Psoas muscle (tissue), 8 donors: Measurements from ENCODE around the gene PLXNA4. TPM values are rescaled to one million over a fixed set of nuclear protein-coding genes. Genes with fewer than 3 reads are reported as not detected.
A peak's percentile ranks its signal among the peaks of the same experiment; 100 is the strongest.

Experiments used
- ATAC-seq, 4 donors: fragments of 200-7000 bp; cut with Tn5 transposase; one replicate each; pipeline ENCODE4 v1.9.1; 2020; ENCODE audit warnings: moderate library complexity in 3 of 4, mild to moderate bottlenecking in 2 of 4
- DNase-seq, 2 donors: peaks; one replicate each; pipeline ENCODE4 v3.0.0-alpha.2; 2020
- H3K27ac ChIP-seq: fragments of 200-600 bp; one replicate; pipeline ENCODE4 v1.8.0; 2022
- H3K27me3 ChIP-seq, 3 donors: fragments of 200-600 bp in 1 of 3; one replicate each; pipeline versions ENCODE4 v1.6.1 to v1.8.0; 2013 to 2022; ENCODE audit warnings: low read length in 2 of 3, mild to moderate bottlenecking in 2 of 3, moderate library complexity in 1 of 3; ENCODE audit not compliant: insufficient read depth in 3 of 3
- H3K36me3 ChIP-seq, 2 donors: fragments of 200-600 bp in 1 of 2; one replicate each; pipeline versions ENCODE4 v1.6.1 to v1.8.0; 2013 to 2022; ENCODE audit warnings: low read depth in 1 of 2, mild to moderate bottlenecking in 1 of 2, moderate library complexity in 1 of 2; ENCODE audit not compliant: insufficient read depth in 1 of 2
- H3K4me1 ChIP-seq: fragments of 200-600 bp; one replicate; pipeline ENCODE4 v1.8.0; 2022
- H3K4me3 ChIP-seq: fragments of 200-600 bp; one replicate; pipeline ENCODE4 v1.8.0; 2022; ENCODE audit warnings: mild to moderate bottlenecking
- H3K9me3 ChIP-seq: fragments of 200-600 bp; one replicate; pipeline ENCODE4 v1.8.0; 2022
- WGBS, 3 donors: extraction: QIAGEN DNeasy Blood & Tissue Kit; methylation state at CpG; one replicate each; pipeline versions ENCODE4 v1.1.6 to v1.1.7; 2013; 5-methylcytosine and 5-hydroxymethylcytosine counted together
- intact Hi-C, 2 donors: fragments of 100-400 bp; cut with DNase I; formaldehyde crosslinking; loops; one replicate each; pipeline versions ENCODE4 v1.11.0 to v1.14.2; 2022
- polyA plus RNA-seq, 3 donors: library from polyadenylated mRNA; stranded (reverse); fragments of 200-250 nt; gene quantifications; one replicate each; pipeline ENCODE4 v1.2.3, GENCODE V29; 2013
- total RNA-seq, 4 donors: library from RNA; stranded (reverse); fragmentation: NEBNext Ultra II Directional in 2 of 4; extraction: Animal tissue kit (Norgen Biotek cat#: 25700) in 2 of 4; gene quantifications; one replicate each; pipeline versions ENCODE4 v1.2.1 to v1.2.4, GENCODE V29; 2021 to 2023
- TF ChIP-seq, protein P1 (sequence below): fragments of 200-600 bp; IDR thresholded peaks from one replicate; pipeline ENCODE4 v1.8.0; 2022; ENCODE audit warnings: antibody characterized with exemption
- donor health status: healthy with polysubstance abuse.
- donor health status: DM: no; HTN: no; CAD: no; lungs with moderate emphysema.
- donor health status: Bipolar disorder and iron deficiency.
- donor health status: healthy.
- donor health status: DM: yes; HTN: yes; CAD: no.
- donor health status: DM: no; HTN: no; CAD: no.
- donor health status: DM: no; HTN: no; CAD: no.
- donor health status: DM: yes; HTN: yes; CAD: no.

PLXNA4 gene
- total and polyA plus RNA-seq, 7 donors = 0.15 to 2.5 (median 0.88) TPM

DNA sequence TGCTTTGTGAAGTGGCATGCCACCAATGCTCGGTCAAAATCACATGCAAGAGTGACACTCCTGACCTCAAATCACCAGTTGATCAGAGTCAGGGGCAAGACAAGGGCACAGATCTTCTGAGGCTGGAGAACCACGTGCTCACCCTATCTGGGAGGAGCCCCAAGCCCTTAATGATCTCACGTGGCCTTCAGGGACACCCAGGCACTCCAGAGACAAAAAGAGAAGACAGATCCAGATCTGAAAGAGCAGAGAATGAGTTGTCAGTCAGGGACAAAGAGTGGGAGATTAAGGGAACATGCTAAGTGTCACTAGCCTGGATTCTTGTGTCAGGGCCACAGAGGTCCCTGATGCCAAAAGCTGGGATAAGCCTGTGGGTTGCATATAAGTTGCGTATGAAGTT lies 134.3 kb downstream of the PLXNA4 start:
- TF ChIP-seq, protein P1, sequence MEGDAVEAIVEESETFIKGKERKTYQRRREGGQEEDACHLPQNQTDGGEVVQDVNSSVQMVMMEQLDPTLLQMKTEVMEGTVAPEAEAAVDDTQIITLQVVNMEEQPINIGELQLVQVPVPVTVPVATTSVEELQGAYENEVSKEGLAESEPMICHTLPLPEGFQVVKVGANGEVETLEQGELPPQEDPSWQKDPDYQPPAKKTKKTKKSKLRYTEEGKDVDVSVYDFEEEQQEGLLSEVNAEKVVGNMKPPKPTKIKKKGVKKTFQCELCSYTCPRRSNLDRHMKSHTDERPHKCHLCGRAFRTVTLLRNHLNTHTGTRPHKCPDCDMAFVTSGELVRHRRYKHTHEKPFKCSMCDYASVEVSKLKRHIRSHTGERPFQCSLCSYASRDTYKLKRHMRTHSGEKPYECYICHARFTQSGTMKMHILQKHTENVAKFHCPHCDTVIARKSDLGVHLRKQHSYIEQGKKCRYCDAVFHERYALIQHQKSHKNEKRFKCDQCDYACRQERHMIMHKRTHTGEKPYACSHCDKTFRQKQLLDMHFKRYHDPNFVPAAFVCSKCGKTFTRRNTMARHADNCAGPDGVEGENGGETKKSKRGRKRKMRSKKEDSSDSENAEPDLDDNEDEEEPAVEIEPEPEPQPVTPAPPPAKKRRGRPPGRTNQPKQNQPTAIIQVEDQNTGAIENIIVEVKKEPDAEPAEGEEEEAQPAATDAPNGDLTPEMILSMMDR = no peak
- WGBS, 3 donors = 54 to 64% (median 55%) methylated on average over 4 of the region's 4 CpGs
- DNase-seq = no peak
- Histone ChIP-seq H3K4me3 (no peak overlapping the region), H3K9me3 (no peaks in the 10 kb centered on the region), H3K4me1 (no peaks in the 10 kb centered on the region), H3K36me3 (no peaks in the 10 kb centered on the region), H3K27ac (no peak overlapping the region), H3K27me3 (no peaks in the 10 kb centered on the region)
- intact Hi-C loops = no loop called here
- ATAC-seq = peak in 3 of 4 donors; percentile 27 to 37 (median 28)

DNA sequence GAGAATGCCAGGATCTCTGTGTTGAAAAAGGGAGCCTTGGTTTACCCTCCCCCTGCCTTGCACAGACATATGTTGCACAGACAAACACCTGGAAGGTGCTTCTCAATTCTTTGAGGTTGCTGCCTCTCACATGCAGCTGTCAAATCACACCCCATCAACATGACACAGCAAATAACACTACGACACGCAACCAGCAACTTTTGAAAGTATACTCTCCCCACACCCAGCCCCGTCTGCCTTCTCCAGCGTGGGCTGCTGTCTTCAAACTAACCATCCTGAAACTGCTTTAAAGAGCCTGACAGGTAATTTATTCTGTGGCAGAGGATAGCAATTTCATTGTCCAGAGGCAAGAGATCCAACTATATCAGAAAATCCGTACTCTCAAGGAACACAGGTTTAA lies 136.1 kb downstream of the PLXNA4 start:
- intact Hi-C loops = no loop called here
- Histone ChIP-seq H3K27ac (no peak overlapping the region), H3K9me3 (no peaks in the 10 kb centered on the region), H3K36me3 (no peaks in the 10 kb centered on the region), H3K27me3 (no peaks in the 10 kb centered on the region), H3K4me1 (no peaks in the 10 kb centered on the region), H3K4me3 (no peak overlapping the region)
- WGBS, 3 donors = 85 to 94% (median 89%) methylated on average over 5 of the region's 5 CpGs
- TF ChIP-seq, protein P1 = no peak
- ATAC-seq (no peak), DNase-seq (no peak)

DNA sequence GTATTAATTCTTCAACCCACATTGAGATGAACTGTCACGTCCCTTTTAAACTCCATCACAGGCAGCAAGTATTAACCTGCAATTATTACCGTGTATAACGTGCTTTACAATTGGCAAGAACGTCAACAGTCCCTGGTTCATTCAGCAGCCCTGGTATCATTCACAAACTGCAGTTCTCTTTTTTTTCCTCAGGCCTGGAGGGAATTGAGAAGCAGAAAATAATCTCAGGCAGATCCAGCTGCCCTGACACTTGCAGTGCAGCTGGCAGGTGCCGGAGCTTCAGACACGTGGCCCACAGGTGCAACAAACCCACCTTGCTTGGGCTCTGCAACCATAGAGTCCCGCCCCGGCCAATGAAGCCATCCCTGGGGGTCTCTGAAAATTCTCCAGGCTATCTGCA lies 137.3 kb downstream of the PLXNA4 start:
- no peak overlapping the region for H3K4me3 ChIP-seq
- WGBS, 3 donors = 75 to 83% (median 79%) methylated on average over 8 of the region's 8 CpGs
- intact Hi-C loops = no loop called here
- no peak for DNase-seq
- no peak for ATAC-seq
- TF ChIP-seq, protein P1 = no peak
- H3K27ac ChIP-seq = no peak overlapping the region
- H3K27me3 ChIP-seq = no peaks in the 10 kb centered on the region
- no peaks in the 10 kb centered on the region for H3K9me3 ChIP-seq
- no peaks in the 10 kb centered on the region for H3K36me3 ChIP-seq
- no peaks in the 10 kb centered on the region for H3K4me1 ChIP-seq

DNA sequence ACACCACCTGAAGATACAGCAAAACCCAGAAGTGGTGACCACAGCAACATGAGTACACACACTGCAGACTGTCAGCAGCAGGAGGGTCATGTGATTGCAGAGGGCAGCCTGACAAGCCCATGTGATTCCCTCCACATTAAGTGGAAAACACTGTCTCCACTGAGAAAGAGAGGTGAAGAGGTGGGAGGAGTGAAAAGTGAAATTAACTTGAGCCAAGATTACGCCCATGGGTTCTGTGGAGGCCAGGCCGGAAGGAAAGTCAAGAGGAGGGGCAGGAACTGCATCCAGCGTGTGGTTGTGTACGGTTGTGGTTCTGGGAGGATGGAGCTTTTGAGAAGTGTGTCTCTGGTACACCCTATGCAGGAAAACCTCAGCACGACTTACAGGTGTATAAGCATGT lies 138.5 kb downstream of the PLXNA4 start:
- DNase-seq (no peak), ATAC-seq (no peak)
- TF ChIP-seq, protein P1 = no peak
- H3K4me1 ChIP-seq = no peaks in the 10 kb centered on the region
- intact Hi-C loops = no loop called here
- no peak overlapping the region for H3K4me3 ChIP-seq
- WGBS, 3 donors = 77 to 80% (median 77%) methylated on average over 5 of the region's 5 CpGs
- no peak overlapping the region for H3K27ac ChIP-seq
- no peaks in the 10 kb centered on the region for H3K36me3 ChIP-seq
- no peaks in the 10 kb centered on the region for H3K9me3 ChIP-seq
- H3K27me3 ChIP-seq = no peaks in the 10 kb centered on the region

DNA sequence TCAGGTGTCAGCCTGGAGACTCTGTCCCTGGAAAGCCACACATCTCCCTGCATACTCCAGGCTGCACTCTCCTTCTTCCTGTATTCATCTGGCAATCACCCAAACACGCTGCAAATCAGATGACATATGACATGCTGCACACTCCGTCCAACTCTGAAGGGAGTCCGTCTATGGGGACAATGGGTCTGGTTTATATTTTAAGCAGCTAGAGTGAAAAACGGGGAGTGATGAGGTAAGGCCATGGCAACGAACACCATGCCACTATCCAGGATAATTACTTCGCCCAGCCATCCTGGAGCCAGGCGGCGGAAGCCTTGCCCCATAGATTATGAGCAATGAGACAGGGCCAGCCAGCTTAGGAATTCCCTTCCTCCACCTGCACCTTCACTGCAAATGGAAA lies 140.1 kb downstream of the PLXNA4 start:
- H3K4me3 ChIP-seq = no peak overlapping the region
- WGBS, 3 donors = 42 to 48% (median 43%) methylated on average over 8 of the region's 8 CpGs
- H3K27me3 ChIP-seq = no peaks in the 10 kb centered on the region
- no peaks in the 10 kb centered on the region for H3K36me3 ChIP-seq
- H3K9me3 ChIP-seq = no peaks in the 10 kb centered on the region
- TF ChIP-seq, protein P1 = no peak
- intact Hi-C loops = no loop called here
- ATAC-seq (no peak), DNase-seq (no peak)
- no peaks in the 10 kb centered on the region for H3K4me1 ChIP-seq
- no peak overlapping the region for H3K27ac ChIP-seq
